GM12864 (cell line): ENCODE results near the gene FUCA2.
"Not testable (repeated sequence)": the region's sequence is repeated elsewhere in the genome, so short reads cannot be mapped to it uniquely, and the experiment has no call there.

ENCODE experiments used
- DNase-seq: peaks from one replicate; pipeline ENCODE4 v3.0.0-alpha.2; 2011; ENCODE audit warnings: low read depth
- H3K4me3 ChIP-seq: 2 replicates; pipeline ENCODE4 v1.5.1; 2011; ENCODE audit warnings: mild to moderate bottlenecking, low read depth, low read length, control low read depth
- CTCF ChIP-seq: IDR thresholded peaks from 2 replicates; pipeline ENCODE4 v1.5.1; 2011; ENCODE audit warnings: low read depth, mild to moderate bottlenecking, moderate library complexity, low read length, control low read depth, inconsistent platforms; ENCODE audit errors: missing control alignments

The FUCA2 gene

GRCh38 chr6:143486752-143487151 is 24.8 kb downstream of the FUCA2 start:
- H3K4me3 ChIP-seq, result no peak overlapping the region
- TF ChIP-seq CTCF, result no peak
- DNase-seq, result no peak

GRCh38 chr6:143485967-143486366 is 25.6 kb downstream of the FUCA2 start:
- TF ChIP-seq CTCF, result no peak
- H3K4me3 ChIP-seq, result no peak overlapping the region
- no peak for DNase-seq

DNA sequence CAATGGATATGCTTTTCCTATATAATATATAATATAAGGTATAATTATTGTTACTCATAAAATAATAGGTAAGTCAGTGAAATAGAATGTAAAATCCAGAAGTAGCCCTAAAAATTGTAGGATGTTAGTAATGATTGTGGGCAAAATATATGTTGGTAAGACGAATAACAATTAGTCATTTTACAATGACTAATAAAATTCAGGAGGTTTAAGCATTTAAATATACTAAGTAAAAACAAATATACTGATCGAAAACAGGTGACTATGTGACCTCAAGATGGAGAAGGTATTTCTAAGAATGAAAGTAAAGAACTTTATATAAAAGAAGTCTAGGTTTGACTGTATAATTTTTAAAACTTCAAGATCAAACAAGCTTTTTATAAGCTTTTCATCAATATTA is 28.9 kb downstream of the FUCA2 start:
- no peak overlapping the region for H3K4me3 ChIP-seq
- no peak for DNase-seq
- TF ChIP-seq CTCF, result no peak

- DNase-seq, result no peak
- TF ChIP-seq CTCF, result no peak
Observed at GRCh38 chr6:143478479-143479062, 32.9 kb downstream of the FUCA2 start.

GRCh38 chr6:143476545-143476944 is 35.0 kb downstream of the FUCA2 start:
- DNase-seq, result no peak
- H3K4me3 ChIP-seq, result no peak overlapping the region
- TF ChIP-seq CTCF, result no peak

More at GRCh38 chr6:143478479-143479062, 32.9 kb downstream of the FUCA2 start:
- no peak overlapping the region for H3K4me3 ChIP-seq

DNA sequence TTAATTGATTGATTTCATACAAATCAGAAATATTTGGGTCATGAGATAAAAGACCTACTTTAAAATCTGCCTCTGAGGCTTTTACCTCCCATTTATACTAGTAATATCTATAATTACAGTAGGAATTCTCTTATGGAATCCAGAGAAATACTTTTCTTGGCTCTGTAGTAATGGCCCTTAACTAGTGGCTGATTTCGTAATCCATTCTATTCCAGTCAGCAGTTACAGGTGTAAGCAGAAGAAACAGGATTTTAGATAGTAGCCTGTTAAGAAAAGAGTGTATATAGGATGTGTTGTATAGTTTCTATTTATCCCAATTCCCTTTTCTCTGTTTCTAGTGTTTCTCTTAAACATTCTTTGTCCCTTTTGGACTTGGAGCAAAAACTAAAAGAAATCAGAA is 39.7 kb downstream of the FUCA2 start:
- no peak for DNase-seq
- TF ChIP-seq CTCF, result no peak
- H3K4me3 ChIP-seq, result no peak overlapping the region

GRCh38 chr6:143468823-143469222 is 42.7 kb downstream of the FUCA2 start:
- DNase-seq, H3K4me3 ChIP-seq: not testable (repeated sequence)
